A172 (cell line): ENCODE data around the gene TOM1. TPM values are rescaled to one million over a fixed set of nuclear protein-coding genes. Genes with fewer than 3 reads are reported as not detected.
"Not testable (repeated sequence)": the region's sequence is repeated elsewhere in the genome, so short reads cannot be mapped to it uniquely, and the experiment has no call there.

Source experiments
- DNase-seq: peaks from one replicate; pipeline ENCODE4 v3.0.0-alpha.2; 2015; ENCODE audit warnings: low spot score
- total RNA-seq: library from RNA; depleted of rRNA; stranded (reverse); fragments of >200 nt; shearing (Covaris generic); gene quantifications from 2 replicates; pipeline ENCODE4 v1.2.3, GENCODE V29; 2014; rRNA removed

The TOM1 gene
- total RNA-seq, 1 experiment from 2014 or later = 24.0 TPM

GRCh38 chr22:35394810-35395563, 95.3 kb downstream of the TOM1 start:
- no peak for DNase-seq

GRCh38 chr22:35396622-35397021, 96.9 kb downstream of the TOM1 start:
- DNase-seq = not testable (repeated sequence)

GRCh38 chr22:35397095-35397904, 97.6 kb downstream of the TOM1 start:
- DNase-seq = no peak

Other genes starting within 250 kb of the TOM1 start
- not detected in 2 replicates for gene ISX, start 233.7 kb upstream of the TOM1 start, total RNA-seq
- 9.7 and 12.9 TPM in 2 replicates for gene HMGXB4, start 42.4 kb upstream of the TOM1 start, total RNA-seq
- 17.3 and 18.2 TPM in 2 replicates for gene HMOX1, start 81.2 kb downstream of the TOM1 start, total RNA-seq
- 87.7 and 165 TPM in 2 replicates for gene MCM5, start 100.2 kb downstream of the TOM1 start, total RNA-seq
- 0.50 and 0.59 TPM in 2 replicates for gene RASD2, start 240.9 kb downstream of the TOM1 start, total RNA-seq